Fibroblast of mammary gland (primary cell): ENCODE data around the gene RAB30.

Experiments used
- DNase-seq: peaks from one replicate; pipeline ENCODE4 v3.0.0-alpha.2; 2010; ENCODE audit warnings: low read depth
- H3K4me3 ChIP-seq: 2 replicates; pipeline ENCODE4 v1.5.1; 2011; ENCODE audit warnings: low read depth, mild to moderate bottlenecking, low read length, moderate library complexity; ENCODE audit not compliant: control insufficient read depth
- TF ChIP-seq, protein P1 (sequence below): conservative IDR thresholded peaks from 2 replicates; pipeline ENCODE4 v1.5.1; 2011; ENCODE audit warnings: low read depth, low read length, inconsistent platforms; ENCODE audit not compliant: control insufficient read depth, insufficient read depth

RAB30 gene

DNA sequence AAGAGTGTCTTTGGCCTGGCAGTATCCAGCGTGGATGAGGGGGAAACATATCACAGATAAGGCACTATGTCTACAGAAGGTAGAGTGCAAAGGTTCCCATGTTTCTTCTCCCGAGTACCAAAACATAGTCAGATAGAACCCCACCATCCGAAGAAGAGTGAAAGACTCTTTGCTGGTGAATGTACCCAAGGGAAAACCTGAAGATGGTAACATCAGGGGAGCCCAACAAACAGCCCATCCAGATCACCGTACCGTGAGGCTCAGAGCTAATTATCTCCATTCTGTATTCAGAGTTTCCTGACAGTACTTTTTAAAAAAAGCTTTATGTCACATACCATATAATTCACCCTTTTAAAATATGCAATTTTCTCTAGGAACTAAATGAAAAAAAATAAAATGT is 44.4 kb downstream of the RAB30 start:
- no peak for DNase-seq
- TF ChIP-seq, protein P1, sequence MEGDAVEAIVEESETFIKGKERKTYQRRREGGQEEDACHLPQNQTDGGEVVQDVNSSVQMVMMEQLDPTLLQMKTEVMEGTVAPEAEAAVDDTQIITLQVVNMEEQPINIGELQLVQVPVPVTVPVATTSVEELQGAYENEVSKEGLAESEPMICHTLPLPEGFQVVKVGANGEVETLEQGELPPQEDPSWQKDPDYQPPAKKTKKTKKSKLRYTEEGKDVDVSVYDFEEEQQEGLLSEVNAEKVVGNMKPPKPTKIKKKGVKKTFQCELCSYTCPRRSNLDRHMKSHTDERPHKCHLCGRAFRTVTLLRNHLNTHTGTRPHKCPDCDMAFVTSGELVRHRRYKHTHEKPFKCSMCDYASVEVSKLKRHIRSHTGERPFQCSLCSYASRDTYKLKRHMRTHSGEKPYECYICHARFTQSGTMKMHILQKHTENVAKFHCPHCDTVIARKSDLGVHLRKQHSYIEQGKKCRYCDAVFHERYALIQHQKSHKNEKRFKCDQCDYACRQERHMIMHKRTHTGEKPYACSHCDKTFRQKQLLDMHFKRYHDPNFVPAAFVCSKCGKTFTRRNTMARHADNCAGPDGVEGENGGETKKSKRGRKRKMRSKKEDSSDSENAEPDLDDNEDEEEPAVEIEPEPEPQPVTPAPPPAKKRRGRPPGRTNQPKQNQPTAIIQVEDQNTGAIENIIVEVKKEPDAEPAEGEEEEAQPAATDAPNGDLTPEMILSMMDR: no peak
- no peak overlapping the region for H3K4me3 ChIP-seq

DNA sequence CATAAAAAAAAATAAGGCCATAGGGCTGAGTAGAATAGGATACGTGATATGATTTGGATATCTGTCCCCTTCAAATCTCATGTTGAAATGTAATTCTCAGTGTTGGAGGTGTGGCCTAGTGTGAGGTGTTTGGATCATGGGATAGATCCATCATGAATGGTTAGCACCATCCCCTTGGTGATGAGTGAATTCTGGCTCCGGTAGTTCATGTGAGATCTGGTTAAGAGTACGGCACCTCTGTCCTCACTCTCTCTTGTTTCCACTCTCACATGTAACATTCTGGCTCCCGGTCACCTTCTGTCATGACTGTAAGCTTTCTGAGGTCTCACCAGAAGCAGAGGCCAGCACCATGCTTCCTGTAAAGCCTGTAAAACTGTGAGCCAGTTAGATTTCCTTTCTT is 45.5 kb downstream of the RAB30 start:
- TF ChIP-seq, protein P1: no peak
- DNase-seq: no peak
- H3K4me3 ChIP-seq: no peak overlapping the region

DNA sequence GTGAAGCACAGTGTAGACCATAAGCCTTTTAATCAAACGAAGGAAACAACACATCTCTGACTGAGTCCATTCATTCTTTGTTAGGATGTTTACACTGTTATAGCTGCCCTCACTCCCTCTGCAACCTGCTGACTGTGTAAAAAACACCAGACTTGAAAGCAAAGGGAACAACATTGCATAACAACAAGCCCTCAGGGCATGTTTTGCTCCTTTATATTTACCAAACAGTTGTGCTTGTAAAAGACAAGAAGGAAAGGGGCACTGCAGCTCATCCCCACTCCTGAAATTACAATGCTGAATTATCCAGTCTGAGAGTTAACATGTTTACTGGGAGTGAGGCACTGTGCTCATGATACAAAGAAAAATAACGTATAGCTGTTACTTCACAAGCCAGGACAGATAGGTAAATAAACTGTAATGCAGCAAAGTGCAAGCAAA is 46.4 kb downstream of the RAB30 start:
- TF ChIP-seq, protein P1: no peak
- no peak overlapping the region for H3K4me3 ChIP-seq
- DNase-seq: no peak

DNA sequence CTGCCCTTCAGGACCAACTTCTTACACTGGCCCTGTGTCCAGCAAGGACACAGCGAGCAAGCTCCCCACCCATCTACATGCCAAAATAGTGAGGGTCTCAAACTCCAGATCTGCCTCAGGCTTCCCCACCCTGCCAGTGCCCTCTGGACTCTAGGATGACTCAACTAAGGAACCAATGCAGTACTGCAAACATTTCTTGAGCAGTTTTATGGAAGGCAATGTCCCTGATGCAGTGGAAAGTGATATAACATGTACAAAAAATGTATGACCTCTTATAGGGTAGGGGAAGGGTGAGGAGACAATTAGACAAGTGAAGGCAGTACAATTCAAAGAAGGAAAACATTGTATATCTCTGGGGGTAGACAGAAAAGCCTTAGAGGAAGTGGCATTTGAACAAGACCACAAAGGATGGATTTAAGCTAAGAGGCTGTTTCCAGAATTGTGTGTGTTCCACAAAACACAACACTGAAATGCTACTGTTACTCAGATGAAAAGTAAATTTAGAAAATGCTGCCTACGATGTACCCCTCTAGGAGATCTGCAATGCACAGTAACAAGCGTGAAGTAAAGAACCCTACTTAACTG is 47.3 kb downstream of the RAB30 start:
- TF ChIP-seq, protein P1: no peak
- H3K4me3 ChIP-seq: no peak overlapping the region
- DNase-seq: no peak

DNA sequence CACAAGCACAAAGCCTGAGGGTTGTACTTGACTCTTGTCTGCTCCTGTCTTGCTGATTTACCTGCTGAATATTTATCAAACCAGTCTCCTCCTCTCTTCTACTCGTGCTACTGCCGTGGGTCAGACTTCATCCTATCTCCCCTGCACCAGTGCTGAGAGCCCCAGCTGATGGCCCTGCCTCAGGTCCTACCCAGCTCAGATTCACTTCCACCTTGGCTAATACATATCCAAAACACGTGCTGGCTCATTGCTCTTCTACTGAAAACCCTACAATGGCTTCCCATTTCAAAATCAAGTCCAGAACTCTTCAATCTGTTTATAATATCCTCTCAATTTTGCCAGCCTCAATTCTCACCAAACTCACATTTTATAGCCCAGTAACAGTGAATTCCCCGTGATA is 48.3 kb downstream of the RAB30 start:
- DNase-seq: no peak
- TF ChIP-seq, protein P1: no peak
- no peak overlapping the region for H3K4me3 ChIP-seq

DNA sequence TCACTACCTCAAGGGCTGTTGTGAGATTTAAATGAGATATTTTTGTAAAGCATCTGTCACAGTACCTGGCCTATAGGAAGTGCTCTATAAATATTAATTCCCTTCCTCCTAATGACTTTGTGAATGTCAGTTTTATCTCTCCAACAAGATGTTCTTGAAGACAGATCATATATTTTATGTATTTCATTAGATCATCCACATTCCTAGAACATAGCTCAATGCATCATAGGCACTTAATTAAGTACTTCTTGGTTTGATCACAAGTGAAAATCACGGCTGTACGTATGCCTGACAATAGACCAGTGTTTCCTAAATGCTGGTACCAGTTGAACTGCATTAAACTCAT is 49.9 kb downstream of the RAB30 start:
- no peak overlapping the region for H3K4me3 ChIP-seq
- TF ChIP-seq, protein P1: no peak
- peak; percentile 28 for DNase-seq
